Midbrain (tissue), 1 donor: Measurements from ENCODE around the gene ABCC1.

Experiments
- DNase-seq: peaks from one replicate; lab custom pipeline; 2025; lab: John Stamatoyannopoulos, UW

The ABCC1 gene

DNA sequence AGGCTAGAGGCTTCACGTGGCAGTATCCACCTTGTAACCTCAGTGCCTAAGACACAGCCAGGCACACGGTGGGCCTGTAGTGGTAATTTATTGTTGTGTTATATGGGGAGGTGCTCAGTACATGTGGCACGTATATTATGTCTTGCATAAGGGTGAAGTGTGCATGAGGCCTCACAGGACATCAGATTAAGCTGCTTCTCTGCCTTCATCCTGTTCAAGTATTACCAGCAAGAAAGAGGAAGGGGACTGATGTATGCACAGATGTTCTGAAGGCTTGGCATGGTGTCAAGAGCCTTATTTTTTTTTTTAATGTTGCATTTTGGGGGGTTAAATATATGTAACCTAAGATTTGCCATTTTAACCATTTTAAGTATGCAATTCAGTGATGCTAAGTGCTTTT is 71.6 kb downstream of the ABCC1 start:
- no peak for DNase-seq

DNA sequence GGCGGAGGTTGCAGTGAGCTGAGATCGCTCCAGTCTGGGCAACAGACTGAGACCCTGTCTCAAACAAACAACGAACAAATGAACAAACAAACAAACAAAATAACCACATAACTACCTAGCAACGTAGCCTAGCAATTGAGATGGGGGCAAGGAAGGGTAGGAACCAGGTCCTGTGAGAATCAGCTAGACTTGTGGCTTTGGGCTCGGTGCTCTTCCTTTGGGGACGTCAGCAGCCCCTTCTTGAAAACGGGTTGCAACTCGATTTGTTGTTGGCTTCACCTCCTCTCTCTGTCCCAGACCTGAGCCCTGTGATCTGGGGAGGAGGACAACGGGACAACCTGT is 72.2 kb downstream of the ABCC1 start:
- no peak for DNase-seq

DNA sequence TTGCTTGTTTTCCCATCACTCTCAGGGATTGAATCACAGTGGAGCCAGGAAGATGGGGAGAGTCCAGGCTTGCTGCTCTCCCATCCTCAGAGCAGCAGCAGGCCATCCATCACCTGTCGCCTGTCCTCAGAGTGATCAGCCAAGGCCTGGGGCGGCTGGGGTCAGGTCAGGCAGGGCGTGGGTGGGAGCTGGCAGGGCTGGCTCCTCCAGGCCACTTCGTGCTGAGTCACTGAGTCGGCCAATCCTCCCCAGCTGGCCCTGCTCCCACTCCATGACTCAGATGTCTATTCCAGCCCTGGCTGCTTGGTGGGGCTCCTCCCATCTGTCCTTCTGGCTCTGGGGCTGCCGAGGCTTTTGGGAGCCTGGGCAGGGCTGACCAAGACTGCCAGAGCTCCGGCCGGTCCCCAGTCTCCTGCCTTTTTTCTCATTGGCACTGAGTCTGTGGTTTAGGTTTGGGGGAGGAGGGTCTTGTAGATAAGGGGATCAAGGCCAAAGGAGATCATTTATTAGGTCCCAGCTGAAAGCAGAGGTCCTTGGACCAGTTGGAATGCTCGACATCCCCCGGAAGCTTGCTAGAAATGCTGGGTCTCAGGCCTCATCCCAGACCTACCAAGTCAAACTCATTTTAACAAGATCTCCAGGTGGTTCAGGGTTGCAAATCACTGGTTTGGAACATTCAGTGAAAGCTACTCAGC is 72.7 kb downstream of the ABCC1 start:
- DNase-seq: peak; percentile 48

DNA sequence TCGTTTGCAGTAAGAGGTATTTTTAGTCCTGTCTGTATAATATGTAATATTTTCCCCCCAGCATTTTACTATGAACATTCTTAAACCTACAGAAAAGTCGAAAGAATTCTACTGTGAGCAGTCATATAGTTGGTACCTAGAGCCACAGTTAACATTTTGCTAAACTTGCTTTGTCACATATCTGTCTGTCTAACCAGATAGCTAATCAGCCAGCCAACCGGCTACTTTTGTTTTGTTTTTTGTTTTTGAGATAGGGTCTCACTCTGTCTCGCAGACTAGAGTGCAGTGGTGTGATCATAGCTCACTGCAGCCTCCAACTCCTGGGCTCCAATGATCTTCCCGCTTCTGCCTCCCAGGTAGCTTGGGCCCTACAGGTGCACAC is 73.3 kb downstream of the ABCC1 start:
- no peak for DNase-seq

DNA sequence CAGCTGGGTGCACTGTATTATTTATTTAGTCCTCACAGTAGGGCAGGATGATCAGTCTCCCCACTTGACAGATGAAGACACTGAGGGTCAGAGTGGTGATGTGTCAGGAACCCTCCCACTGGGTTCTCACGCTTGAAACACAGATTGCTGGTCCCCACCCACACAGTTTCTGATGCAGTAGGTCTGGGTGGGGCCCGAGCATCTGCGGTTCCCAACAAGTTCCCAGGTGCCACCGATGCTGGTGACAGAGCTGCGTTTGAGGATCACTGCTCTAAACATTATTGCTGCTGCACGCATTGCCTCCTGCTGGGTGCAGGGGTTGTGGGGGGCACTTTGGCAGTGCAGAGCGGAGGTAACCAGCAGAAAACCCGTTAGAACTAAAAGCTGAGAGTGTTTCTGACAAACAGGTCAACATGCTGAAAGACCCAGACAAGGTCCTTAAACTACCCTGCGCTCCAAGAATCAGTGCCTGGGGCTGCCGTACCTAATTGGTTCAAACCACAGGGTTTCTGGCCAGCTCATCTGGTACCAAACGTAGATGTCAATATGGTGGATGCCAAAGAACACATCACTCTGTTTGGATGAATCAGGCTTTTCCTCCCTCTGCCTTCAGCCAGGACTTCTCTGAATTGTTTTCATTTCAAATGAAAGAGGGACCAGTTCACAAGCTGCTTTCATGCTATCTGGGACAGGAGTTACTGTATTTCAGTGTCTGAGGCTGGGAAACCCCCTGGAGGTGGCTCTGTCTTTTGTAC is 76.0 kb downstream of the ABCC1 start:
- no peak for DNase-seq

DNA sequence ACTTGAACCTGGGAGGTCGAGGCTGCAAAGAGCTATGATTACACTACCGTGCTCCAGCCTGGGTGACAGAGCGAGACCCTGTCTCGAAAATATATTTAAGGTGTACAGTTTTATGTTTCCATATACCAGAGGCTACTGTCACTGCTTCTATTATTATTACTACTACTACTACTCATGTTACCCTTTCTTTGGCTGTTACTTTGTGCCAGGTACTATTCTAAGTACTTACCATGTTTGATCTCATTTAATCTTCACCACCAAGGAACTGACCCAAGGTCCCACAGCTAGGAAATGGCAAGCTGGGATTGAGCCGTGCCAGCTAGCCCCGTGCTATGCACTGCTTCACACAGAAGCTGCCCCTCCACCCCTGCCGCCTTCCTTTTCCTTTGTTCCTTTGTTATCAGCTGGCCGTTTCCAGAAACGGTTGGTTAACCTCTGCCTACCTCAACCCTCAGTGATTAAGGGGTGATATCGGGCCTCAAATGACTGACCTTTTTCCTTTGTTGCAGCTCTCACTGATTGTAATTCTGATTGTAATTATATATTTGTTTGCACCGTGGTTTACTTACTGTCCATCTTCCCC is 78.4 kb downstream of the ABCC1 start:
- no peak for DNase-seq

DNA sequence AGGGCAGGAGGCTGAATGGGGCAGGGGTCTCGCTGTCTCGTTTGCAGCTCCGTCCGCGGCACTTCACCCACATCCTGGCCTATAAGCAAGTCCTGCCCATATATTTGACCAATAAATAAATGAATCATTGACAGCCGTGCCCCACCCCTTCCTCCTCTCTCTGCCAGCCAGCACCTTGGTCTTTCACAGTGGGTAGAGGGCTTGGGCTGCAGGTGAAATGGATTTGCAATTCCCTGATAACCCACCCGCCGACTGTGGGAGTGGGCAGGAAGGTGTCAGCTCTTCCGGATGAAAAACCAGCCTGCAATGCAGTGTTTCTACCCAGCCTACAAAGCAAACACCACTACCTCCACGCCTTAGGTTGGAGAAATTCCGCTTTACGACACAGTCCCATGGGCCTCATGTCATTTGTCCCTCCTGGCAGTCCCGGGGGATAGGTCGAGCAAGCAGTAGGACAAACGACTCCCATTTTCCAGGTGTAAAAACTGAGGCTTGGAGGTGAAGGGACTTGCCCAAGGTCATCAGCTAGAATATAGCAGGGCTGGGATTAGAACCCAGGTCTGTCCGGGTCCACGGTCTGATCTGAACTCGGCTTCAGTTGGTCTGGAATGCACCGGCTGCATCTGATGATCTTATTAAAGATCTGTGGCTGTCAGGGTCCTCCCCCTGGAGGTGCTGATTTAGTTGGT is 79.0 kb downstream of the ABCC1 start:
- no peak for DNase-seq

DNA sequence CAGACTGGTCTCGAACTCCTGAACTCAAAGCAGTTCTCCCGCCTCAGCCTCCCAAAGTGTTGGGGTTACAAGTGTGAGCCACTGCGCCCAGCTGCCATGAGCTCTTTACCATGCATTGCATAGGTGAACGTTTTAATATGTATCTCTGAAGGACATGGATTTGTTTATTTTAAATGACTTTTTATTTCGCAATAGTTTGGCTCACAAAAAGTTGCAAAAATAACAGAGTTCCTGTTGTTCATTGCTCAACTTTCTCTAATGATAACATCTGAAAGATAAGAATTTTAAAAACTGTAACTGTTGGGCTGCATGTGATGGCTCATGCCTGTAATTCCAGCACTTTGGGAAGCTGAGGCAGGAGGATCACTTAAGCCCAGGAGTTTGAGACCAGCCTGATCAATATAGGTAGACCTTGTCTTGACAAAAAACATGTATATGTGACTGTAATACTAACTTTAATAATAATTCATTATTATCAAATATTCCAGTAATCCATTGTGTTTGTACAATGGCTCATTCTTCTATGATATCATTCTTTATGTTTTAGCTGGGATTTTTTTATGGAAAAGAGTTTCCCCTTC is 80.1 kb downstream of the ABCC1 start:
- no peak for DNase-seq

DNA sequence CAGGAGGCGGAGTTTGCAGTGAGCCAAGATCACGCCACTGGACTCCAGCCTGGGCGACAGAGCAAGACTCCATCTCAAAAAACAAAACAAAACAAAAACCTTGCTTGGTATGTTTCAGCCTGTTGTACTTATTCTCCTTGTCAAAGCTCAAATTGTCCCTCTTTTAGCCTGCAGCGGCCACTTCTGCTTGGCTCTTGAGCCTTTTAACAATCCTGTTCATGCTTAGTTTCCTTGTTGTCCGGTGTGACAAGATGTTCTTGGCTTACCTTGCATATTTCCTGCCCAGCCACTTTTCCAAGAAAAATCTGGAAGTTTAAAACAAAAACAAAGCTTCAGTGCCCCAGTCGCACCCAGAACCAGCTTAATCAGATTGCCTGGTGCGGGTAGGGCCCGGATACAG is 81.0 kb downstream of the ABCC1 start:
- DNase-seq: no peak

DNA sequence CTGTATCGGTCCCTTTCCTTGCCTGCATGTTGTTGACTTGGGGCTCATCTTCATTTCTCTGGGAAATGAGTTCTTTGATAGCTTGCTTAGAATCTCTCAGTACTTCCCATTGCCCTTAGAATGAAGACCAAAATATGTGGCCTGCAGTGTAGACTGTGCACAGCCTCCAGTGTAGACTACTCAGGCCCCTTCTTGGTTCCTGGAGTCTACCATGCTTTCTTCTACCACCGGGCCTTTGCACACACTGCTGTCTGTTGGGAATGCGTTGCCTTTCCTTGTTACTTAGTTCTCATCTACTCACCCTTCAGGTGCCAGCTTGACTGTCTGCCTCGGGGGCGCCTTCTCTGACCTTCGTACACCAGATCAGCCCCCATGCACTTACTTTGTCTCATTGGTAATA is 82.0 kb downstream of the ABCC1 start:
- no peak for DNase-seq

DNA sequence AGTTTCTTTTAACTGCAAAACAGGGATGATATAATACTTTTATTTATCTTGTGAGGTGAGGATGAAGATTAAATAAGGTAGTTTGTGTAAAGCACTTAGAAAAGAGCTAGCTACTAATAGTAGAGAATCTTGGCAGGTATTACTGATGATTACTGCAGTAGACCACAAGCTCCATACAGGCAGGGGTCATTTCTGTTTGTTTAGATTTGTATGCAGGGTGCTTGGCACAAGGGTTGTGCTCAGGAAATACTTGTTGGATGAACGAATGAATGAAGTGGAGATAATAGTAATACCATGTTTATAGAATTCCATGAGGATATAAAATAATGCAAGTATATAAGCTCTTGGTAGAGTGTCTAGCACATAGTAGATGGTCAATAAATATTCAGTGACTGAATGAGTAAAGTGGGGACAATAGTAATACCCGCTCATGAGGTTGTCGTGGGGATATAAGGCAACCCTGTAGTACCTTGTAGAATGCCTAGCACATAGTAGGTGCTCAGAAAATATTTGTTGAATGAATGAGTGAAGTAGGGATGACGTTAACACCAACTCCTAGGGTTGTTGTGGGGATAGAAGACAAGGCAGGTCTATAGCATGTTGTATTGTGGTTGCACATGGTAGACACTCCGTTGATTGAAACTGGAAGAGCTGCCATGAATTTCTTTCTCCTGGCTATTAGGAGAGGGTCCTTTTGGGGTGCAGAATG is 83.0 kb downstream of the ABCC1 start:
- DNase-seq: no peak

DNA sequence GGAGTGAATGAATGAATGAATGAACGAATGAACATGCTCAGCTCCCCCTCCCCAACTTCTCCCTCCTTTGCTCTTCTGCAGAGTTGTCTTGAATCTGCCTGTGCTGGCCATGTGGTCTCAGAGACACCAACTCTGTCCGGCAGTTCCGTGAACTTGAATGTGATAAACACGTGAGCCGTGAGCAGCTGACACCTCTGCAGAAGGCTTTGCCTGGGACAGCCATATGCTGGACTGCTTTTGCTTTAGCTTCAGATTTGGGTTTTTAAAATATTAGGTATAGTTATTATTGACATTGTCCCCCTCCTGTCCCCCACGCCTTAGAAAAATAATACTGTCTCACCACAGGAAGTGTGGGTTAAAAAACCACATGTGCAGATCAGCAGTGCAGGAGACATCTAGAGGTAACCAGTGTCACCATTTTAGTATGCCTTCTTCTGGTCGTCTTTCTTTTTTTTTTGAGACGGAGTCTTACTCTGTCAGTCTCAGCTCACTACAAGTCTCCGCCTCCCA is 83.8 kb downstream of the ABCC1 start:
- DNase-seq: no peak

DNA sequence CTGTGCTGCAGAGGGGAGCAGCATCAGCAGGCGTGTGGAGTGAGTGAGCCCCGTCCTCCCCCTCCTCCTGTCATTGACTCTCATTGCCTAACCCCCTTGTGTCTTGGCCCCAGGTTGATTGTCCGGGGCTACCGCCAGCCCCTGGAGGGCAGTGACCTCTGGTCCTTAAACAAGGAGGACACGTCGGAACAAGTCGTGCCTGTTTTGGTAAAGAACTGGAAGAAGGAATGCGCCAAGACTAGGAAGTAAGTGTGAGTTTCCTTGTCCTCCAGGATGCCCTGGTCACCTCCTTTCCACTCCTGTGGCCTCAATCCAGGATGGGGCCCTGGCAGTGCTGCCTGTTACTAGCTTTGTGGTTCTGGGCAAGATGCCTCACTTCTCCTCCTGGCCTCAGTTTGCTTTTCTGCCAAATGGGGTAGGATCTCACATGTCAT is 87.0 kb downstream of the ABCC1 start:
- peak; percentile 22 for DNase-seq

DNA sequence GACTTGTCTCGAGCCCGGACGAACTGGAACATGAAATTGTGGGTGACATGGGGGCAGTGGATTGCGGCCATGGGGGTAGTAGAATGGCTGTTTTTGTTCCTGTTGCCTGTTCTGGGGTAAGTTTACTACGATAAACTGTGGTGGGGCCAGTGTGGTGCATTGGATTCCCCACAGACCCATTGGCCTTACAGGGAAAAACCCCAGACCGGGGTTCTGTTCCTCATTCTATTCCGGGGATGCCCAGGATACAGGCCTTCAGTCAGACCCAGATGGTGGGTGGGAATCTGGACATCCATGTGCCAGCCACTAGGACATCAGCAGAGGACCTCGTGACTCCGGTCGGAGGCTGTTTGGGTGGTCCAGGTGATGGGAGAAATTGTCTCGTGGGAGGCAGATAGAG is 88.1 kb downstream of the ABCC1 start:
- DNase-seq: no peak

DNA sequence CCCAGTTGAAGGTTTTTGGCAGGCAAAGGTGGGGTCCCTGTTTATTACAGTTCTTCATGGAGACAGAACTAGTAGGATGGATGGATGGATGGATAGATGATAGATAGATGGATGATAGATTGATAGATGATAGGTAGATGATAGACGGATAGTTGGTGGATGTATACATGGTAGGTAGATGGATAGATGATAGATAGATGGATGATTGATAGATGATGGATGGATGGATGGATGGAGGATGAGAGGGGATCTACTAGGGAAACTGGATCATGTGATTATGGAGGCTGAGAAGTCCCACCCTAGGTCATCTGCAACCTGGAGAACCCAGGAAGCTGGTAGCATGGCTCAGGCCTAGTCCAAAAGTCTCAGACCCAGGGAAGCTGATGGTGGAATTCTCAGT is 88.6 kb downstream of the ABCC1 start:
- DNase-seq: no peak

DNA sequence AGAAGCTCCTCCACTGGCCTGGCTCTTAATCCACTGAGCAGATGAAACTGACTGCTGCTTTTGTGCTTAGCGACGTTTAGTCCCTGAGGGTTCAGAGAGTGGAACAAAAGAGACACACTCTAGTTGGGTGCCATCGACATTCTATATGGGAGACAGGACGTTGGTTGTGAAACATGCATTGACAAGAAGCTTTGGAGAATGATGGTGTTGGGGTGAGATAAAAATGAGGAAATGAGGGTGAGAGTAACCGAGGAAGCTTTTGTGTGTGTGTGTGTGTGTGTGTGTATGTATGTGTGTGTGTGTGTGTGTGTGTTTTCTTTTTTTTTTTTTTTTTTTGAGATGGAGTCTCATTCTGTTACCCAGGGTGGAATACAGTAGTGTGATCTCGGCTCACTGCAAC is 89.5 kb downstream of the ABCC1 start:
- no peak for DNase-seq

DNA sequence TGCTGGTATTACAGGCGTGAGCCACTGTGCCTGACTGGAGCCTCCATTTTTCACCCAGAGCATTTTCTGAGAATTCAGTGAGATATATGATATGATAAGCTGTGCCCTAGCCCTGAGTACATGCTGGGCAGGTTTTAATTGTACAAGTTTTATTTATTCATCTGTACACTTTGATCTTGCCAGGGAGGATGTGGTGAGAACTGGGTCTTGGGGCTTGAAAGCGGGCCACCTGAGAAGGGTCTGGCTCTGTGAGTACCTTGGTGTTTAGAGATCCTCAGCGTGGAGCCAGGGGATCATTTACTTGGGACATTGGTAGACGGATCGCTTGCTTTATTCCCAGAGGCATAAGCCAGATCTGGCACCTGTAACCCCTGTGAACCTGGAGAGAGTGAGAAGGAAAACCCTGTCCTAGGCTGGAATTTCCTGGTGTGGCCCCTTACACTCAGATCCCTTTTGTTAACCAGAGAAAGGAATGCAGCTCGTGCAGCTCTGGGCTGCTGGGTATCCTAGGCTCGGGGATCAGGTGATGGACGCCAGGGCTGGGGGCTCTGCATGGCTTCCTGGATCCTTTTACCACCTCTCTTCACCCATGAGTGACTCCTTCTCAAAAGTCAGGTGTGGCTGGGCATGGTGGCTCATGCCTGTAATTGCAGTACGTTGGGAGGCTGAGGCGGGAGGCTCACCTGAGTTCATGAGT is 91.9 kb downstream of the ABCC1 start:
- DNase-seq: no peak

DNA sequence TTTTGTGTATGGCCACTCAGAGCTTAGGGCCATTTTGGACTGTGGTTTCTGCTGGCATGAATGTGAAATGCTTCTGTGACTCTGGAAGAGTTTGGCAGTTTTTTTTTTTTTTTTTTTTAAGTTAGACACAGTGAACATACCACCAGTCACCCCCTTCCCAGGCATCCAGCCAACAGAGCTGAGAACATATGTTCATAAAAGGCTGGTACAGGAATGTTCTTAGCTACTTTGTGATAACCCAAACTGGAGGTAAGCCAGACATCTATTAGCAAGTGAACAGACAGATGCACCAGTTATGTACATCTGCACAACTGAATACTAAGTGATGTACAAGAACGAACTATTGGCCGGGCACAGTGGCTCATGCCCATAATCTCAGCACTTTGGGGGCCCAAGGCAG is 92.7 kb downstream of the ABCC1 start:
- DNase-seq: no peak

DNA sequence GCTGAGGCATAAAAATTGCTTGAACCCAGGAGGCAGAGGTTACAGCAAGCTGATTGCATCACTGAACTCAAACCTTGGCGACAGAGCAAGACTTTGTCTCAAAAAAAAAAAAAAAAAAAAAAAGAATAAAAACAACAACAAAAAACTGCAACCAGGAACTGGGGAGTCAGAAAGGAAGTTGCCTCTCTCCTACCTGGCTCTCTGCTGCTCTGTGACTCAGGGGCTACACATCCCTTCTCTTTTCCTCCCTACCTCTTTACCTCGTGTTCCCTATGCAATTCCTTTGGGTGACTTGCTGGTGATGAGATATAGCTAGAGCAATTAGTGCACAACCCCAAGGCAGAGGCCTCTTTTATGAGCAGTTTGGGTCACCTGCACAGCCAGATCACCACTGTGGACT is 95.9 kb downstream of the ABCC1 start:
- no peak for DNase-seq

DNA sequence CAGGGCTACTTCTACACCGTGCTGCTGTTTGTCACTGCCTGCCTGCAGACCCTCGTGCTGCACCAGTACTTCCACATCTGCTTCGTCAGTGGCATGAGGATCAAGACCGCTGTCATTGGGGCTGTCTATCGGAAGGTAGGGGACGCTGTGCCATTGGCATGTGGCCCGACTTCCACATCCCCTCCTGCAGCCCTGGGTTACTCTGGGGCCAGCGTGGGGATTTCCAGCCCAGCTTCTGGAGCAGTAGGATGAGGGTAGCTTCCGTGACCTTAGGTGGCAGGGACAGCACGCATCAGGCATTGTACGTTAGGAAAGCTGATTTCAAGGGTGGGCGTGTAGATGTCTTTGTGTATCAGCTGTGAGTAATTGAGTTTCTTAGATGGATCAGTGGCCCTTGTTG is 96.5 kb downstream of the ABCC1 start:
- no peak for DNase-seq

DNA sequence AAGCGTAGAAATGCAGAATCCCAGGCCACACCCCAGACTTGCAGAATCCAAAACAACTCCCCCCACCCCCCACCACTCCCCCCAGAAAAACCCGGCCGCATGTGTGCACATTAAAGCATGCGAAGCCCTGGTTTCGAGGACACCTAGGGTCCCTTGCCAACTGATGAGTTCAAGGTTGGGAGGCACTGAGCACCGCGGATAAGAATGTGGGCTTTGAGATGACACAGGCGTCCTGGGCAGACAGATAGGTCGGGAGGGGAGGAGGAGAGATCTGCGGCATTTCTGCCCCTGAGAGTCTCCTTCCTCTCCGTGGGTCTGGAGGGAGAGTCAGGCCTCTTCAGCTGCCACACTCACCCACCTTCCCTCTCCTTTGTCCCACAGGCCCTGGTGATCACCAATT is 98.3 kb downstream of the ABCC1 start:
- DNase-seq: no peak
